ENCODE results near the gene ZBED4. TPM values are rescaled to one million over a fixed set of nuclear protein-coding genes. Genes with fewer than 3 reads are reported as not detected.
A peak's percentile ranks its signal among the peaks of the same experiment; 100 is the strongest.

Gene ZBED4
- total and polyA plus RNA-seq, 2 of the 13 experiments (the other 11 are each of a cell fraction or from before 2014, with no cell fraction given): 5.4 to 9.6 TPM

- Histone ChIP-seq H3K9me3 (ENCODE audit: low read length) (no peaks in the 10 kb centered on the region), H3K4me1 (ENCODE audit: insufficient read depth, low read length) (peaks cover 40% of the 10 kb centered on the region), H3K27ac (ENCODE audit: extremely low read length, insufficient read depth, low read length) (no peak overlapping the region), H4K20me1 (ENCODE audit: insufficient read depth, low read length) (no peaks in the 10 kb centered on the region), H3K27me3 (ENCODE audit: control insufficient read depth in 1 of 2, insufficient read depth in 2 of 2, low read length in 2 of 2) (peaks cover 15 to 51% of the 10 kb centered on the region in 2 experiments), H3K36me3 (replicated peaks in 1 of 2; ENCODE audit: control insufficient read depth in 1 of 2, insufficient read depth in 2 of 2, low read length in 2 of 2) (no peaks in the 10 kb centered on the region), H3K4me3 (replicated peaks in 1 of 3; ENCODE audit: insufficient read depth in 1 of 3, low read depth in 2 of 3, low read length in 3 of 3) (peak overlapping the region; percentile 50 to 72 (median 59); a peak in 5 of 6 replicates), H3K79me2 (ENCODE audit: insufficient read depth, low read length) (no peaks in the 10 kb centered on the region), H2AFZ (ENCODE audit: low read length) (no peak overlapping the region), H3K9ac (ENCODE audit: insufficient read depth, low read depth, low read length) (no peak overlapping the region), H3K4me2 (ENCODE audit: low read depth, low read length) (peak overlapping the region; percentile 78)
- intact Hi-C loops (cut with micrococcal nuclease; ENCODE audit: unreplicated experiment) (no loop called here), in situ Hi-C loops (cut with HindIII; ENCODE audit: extremely low pct_ligation_motif_present, low pct_unique_long_range_greater_than_20kb) (no loop called here)
- 1% methylated on average over 13 of the region's 51 CpGs for WGBS (ENCODE audit: low lambda C conversion rate)
- POLR2A ChIA-PET: no interaction called here
- DNase-seq (ENCODE audit: low spot score) (no peak), FAIRE-seq (no peak), ATAC-seq (no peak; the same call in 2 of the 3 replicates)
- CTCF ChIA-PET (ENCODE audit: low intra/inter-chr PET ratio, low total read pairs): no interaction called here
- BruUV-seq (replicated peaks): no TSS peak
- TF ChIP-seq ZNF687 (CRISPR knock-in tag; IDR thresholded peaks at IDR 0.05) (peak; percentile 33), ZFP37 (CRISPR knock-in tag; IDR thresholded peaks at IDR 0.05; ENCODE audit: borderline replicate concordance) (no peak), BRD4 (CRISPR knock-in tag; IDR thresholded peaks at IDR 0.05) (no peak), PCBP2 (optimal IDR thresholded peaks at IDR 0.05; ENCODE audit: low read depth, low read length, poor library complexity, severe bottlenecking) (no peak), YY1 (IDR thresholded peaks at IDR 0.05; ENCODE audit: insufficient read depth, insufficient replicate concordance, low read depth, low read length) (no peak), KDM1A (CRISPR knock-in tag; IDR thresholded peaks at IDR 0.05) (no peak), HMGXB4 (CRISPR knock-in tag; IDR thresholded peaks at IDR 0.05; ENCODE audit: borderline replicate concordance in 1 of 2, low read depth in 1 of 2) (no peak), SPEN (CRISPR knock-in tag; IDR thresholded peaks at IDR 0.05; ENCODE audit: low read depth) (peak; percentile 15; the same call in 1 of the 2 replicates), SP5 (CRISPR knock-in tag; IDR thresholded peaks at IDR 0.05; ENCODE audit: borderline replicate concordance, low read depth) (no peak), FIP1L1 (IDR thresholded peaks at IDR 0.05; ENCODE audit: borderline replicate concordance, insufficient read depth, low read depth, low read length) (no peak), ASH2L (IDR thresholded peaks at IDR 0.05; ENCODE audit: insufficient read length, low read depth, low read length) (no peak)
- TF ChIP-seq, protein P1, sequence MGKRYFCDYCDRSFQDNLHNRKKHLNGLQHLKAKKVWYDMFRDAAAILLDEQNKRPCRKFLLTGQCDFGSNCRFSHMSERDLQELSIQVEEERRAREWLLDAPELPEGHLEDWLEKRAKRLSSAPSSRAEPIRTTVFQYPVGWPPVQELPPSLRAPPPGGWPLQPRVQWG (CRISPR knock-in tag; IDR thresholded peaks at IDR 0.05; ENCODE audit: borderline replicate concordance, low read depth): no peak
- TF ChIP-seq, protein P2, sequence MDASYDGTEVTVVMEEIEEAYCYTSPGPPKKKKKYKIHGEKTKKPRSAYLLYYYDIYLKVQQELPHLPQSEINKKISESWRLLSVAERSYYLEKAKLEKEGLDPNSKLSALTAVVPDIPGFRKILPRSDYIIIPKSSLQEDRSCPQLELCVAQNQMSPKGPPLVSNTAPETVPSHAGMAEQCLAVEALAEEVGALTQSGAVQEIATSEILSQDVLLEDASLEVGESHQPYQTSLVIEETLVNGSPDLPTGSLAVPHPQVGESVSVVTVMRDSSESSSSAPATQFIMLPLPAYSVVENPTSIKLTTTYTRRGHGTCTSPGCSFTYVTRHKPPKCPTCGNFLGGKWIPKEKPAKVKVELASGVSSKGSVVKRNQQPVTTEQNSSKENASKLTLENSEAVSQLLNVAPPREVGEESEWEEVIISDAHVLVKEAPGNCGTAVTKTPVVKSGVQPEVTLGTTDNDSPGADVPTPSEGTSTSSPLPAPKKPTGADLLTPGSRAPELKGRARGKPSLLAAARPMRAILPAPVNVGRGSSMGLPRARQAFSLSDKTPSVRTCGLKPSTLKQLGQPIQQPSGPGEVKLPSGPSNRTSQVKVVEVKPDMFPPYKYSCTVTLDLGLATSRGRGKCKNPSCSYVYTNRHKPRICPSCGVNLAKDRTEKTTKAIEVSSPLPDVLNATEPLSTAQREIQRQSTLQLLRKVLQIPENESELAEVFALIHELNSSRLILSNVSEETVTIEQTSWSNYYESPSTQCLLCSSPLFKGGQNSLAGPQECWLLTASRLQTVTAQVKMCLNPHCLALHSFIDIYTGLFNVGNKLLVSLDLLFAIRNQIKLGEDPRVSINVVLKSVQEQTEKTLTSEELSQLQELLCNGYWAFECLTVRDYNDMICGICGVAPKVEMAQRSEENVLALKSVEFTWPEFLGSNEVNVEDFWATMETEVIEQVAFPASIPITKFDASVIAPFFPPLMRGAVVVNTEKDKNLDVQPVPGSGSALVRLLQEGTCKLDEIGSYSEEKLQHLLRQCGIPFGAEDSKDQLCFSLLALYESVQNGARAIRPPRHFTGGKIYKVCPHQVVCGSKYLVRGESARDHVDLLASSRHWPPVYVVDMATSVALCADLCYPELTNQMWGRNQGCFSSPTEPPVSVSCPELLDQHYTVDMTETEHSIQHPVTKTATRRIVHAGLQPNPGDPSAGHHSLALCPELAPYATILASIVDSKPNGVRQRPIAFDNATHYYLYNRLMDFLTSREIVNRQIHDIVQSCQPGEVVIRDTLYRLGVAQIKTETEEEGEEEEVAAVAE (CRISPR knock-in tag; IDR thresholded peaks at IDR 0.05; ENCODE audit: borderline replicate concordance): no peak
Measured at GRCh38 chr22:49848690-49849160, 4.9 kb upstream of the ZBED4 start.

Measured in HepG2 (cell line).